K562 (cell line): ENCODE measurements around the gene FILIP1.

Experiments used
- HMG20B ChIP-seq: fragments of 250-450 bp; sonication (Bioruptor Pico); IDR thresholded peaks from 2 replicates; pipeline ENCODE4 v1.5.0; 2021; ENCODE audit warnings: mild to moderate bottlenecking
- POLR2A ChIP-seq: fragments of 450-650 bp; conservative IDR thresholded peaks from 2 replicates; pipeline ENCODE4 v1.6.1; 2016
- RFX5 ChIP-seq: IDR thresholded peaks from 2 replicates; pipeline ENCODE4 v1.6.1; 2011; ENCODE audit warnings: low read depth, mild to moderate bottlenecking, improper control_type of control experiment, low read length
- SAFB2 ChIP-seq: fragments of 200-400 bp; formaldehyde crosslinking; IDR thresholded peaks from 2 replicates; pipeline ENCODE4 v1.6.1; 2018; ENCODE audit warnings: borderline replicate concordance, low read length, low read depth, moderate library complexity; ENCODE audit not compliant: severe bottlenecking
- ZNF274 ChIP-seq: IDR thresholded peaks from 2 replicates; pipeline ENCODE4 v1.6.1; 2011; ENCODE audit warnings: low read depth, mild to moderate bottlenecking, low read length, moderate library complexity, borderline replicate concordance
- TF ChIP-seq, protein P1 (sequence below), 3 experiments: IDR thresholded peaks in 2 of 3; conservative IDR thresholded peaks in 1 of 3; 2 replicates each; pipeline ENCODE4 v1.5.1; 2011 to 2012; ENCODE audit warnings: low read length in 3 of 3, mild to moderate bottlenecking in 3 of 3, control low read depth in 2 of 3, improper control_type of control experiment in 1 of 3, inconsistent platforms in 1 of 3, low read depth in 1 of 3, mixed read lengths in 1 of 3, moderate library complexity in 1 of 3; ENCODE audit not compliant: insufficient read depth in 2 of 3
- TF ChIP-seq, protein P2 (sequence below), 2 experiments: fragments of 200-800 bp in 1 of 2; sonication (Bioruptor generic) in 1 of 2; sonication (generic) in 1 of 2; formaldehyde crosslinking in 1 of 2; IDR thresholded peaks in 1 of 2; conservative IDR thresholded peaks in 1 of 2; 2 replicates each; pipeline versions ENCODE4 v1.5.0 to v1.6.1; 2016 to 2020; ENCODE audit warnings: missing compliant biosample characterization in 1 of 2, missing genetic modification characterization in 1 of 2, missing genetic modification reagents in 1 of 2

DNA sequence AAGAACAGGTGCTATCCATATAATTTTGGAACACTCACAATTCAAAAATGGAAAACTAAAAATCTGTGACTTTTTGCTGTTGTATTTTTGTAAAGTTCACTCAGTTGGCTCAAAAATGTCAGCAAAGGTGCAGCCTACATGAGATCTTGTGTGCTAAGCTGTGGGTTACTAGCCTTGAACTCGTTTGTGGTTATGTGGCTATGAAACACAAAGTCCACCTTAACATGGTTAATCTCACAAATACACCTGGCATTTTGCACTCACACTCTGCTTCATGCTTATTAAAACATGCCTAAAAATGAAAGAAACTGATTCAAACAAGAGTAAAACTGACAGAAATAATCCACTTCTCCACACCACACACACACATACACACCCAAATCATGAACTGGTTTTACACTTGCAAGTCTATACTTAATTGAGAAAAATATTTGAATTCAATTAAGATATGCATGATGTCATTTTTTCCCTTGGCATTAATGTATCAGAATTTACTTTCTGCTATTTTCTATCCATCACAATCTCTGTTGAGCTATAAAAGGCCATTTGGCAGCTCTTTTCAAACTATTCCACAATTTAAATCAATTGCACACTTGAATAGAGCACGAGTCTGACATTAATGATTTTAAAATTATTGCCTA lies 186.1 kb downstream of the FILIP1 start:
- TF ChIP-seq, protein P1, sequence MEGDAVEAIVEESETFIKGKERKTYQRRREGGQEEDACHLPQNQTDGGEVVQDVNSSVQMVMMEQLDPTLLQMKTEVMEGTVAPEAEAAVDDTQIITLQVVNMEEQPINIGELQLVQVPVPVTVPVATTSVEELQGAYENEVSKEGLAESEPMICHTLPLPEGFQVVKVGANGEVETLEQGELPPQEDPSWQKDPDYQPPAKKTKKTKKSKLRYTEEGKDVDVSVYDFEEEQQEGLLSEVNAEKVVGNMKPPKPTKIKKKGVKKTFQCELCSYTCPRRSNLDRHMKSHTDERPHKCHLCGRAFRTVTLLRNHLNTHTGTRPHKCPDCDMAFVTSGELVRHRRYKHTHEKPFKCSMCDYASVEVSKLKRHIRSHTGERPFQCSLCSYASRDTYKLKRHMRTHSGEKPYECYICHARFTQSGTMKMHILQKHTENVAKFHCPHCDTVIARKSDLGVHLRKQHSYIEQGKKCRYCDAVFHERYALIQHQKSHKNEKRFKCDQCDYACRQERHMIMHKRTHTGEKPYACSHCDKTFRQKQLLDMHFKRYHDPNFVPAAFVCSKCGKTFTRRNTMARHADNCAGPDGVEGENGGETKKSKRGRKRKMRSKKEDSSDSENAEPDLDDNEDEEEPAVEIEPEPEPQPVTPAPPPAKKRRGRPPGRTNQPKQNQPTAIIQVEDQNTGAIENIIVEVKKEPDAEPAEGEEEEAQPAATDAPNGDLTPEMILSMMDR (IDR thresholded peaks at IDR 0.05 in 2 of 3, conservative IDR thresholded peaks at IDR 0.05 in 1 of 3; ENCODE audit: insufficient read depth in 2 of 3, low read depth in 1 of 3, low read length in 3 of 3) = no peak
- TF ChIP-seq SAFB2 (no peak), POLR2A (no peak), HMG20B (CRISPR knock-in tag) (no peak), RFX5 (no peak), ZNF274 (no peak)
- TF ChIP-seq, protein P2, sequence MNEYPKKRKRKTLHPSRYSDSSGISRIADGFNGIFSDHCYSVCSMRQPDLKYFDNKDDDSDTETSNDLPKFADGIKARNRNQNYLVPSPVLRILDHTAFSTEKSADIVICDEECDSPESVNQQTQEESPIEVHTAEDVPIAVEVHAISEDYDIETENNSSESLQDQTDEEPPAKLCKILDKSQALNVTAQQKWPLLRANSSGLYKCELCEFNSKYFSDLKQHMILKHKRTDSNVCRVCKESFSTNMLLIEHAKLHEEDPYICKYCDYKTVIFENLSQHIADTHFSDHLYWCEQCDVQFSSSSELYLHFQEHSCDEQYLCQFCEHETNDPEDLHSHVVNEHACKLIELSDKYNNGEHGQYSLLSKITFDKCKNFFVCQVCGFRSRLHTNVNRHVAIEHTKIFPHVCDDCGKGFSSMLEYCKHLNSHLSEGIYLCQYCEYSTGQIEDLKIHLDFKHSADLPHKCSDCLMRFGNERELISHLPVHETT (CRISPR knock-in tag; conservative IDR thresholded peaks at IDR 0.05 in 1 of 2, IDR thresholded peaks at IDR 0.05 in 1 of 2) = no peak
